ENCODE results near the gene AURKAIP1.

- TF ChIP-seq RARB (CRISPR knock-in tag; IDR thresholded peaks at IDR 0.05) (no peak), ARNTL (CRISPR knock-in tag; IDR thresholded peaks at IDR 0.05; ENCODE audit: borderline replicate concordance, low read depth) (no peak), TCF4 (CRISPR knock-in tag; IDR thresholded peaks at IDR 0.05; ENCODE audit: borderline replicate concordance) (no peak), TOX (CRISPR knock-in tag; IDR thresholded peaks at IDR 0.05; ENCODE audit: borderline replicate concordance) (no peak), CSDC2 (CRISPR knock-in tag; IDR thresholded peaks at IDR 0.05) (no peak), GLIS3 (CRISPR knock-in tag; IDR thresholded peaks at IDR 0.05) (no peak), ZNF565 (CRISPR knock-in tag; conservative IDR thresholded peaks at IDR 0.05; ENCODE audit: low read depth) (no peak), ZFP3 (CRISPR knock-in tag; IDR thresholded peaks at IDR 0.05) (no peak), OSR1 (CRISPR knock-in tag; IDR thresholded peaks at IDR 0.05) (no peak), SNAI2 (CRISPR knock-in tag; IDR thresholded peaks at IDR 0.05) (no peak), TSHZ2 (CRISPR knock-in tag; IDR thresholded peaks at IDR 0.05) (no peak), ZNF8 (CRISPR knock-in tag; IDR thresholded peaks at IDR 0.05) (no peak), BACH2 (CRISPR knock-in tag; IDR thresholded peaks at IDR 0.05; ENCODE audit: borderline replicate concordance) (no peak), PATZ1 (CRISPR knock-in tag; IDR thresholded peaks at IDR 0.05; ENCODE audit: borderline replicate concordance) (no peak)
Measured at GRCh38 chr1:1345384-1345783, 29.6 kb downstream of the AURKAIP1 start.

Data from SK-N-SH treated with all-trans-retinoic acid at 6 μM for 48 hours (cell line).